GM19239 (cell line): Measurements from ENCODE around the gene KREMEN2.

Source experiments
- DNase-seq: peaks from one replicate; pipeline ENCODE4 v3.0.0; 2011; ENCODE audit warnings: low spot score; ENCODE audit not compliant: insufficient read length
- FAIRE-seq: peaks from 2 replicates; lab custom pipeline; 2011; peaks lifted over from hg19 to GRCh38; lab: Jason Lieb, UNC

The KREMEN2 gene

GRCh38 chr16:2975161-2975795 is 11.2 kb downstream of the KREMEN2 start:
- DNase-seq (no peak), FAIRE-seq (no peak)

GRCh38 chr16:2976201-2976600 is 12.1 kb downstream of the KREMEN2 start:
- DNase-seq (no peak), FAIRE-seq (no peak)

- DNase-seq: no peak
- no peak for FAIRE-seq
These were observed 12.6 kb downstream of the KREMEN2 start for GRCh38 chr16:2976673-2977072.

- FAIRE-seq (no peak), DNase-seq (no peak)
These were observed 13.4 kb downstream of the KREMEN2 start for GRCh38 chr16:2977440-2977839.

- DNase-seq: no peak
- peak; percentile 35 for FAIRE-seq
These were observed 15.7 kb downstream of the KREMEN2 start for GRCh38 chr16:2979669-2980226.

GRCh38 chr16:2980227-2981176 is 16.4 kb downstream of the KREMEN2 start, which contains the start of gene PKMYT1:
Gene PKMYT1 (minus strand): TSS chr16:2980446. CDS start chr16:2979657, 789 bp downstream.
- DNase-seq (peak; percentile 100), FAIRE-seq (peak; percentile 76)

- no peak for FAIRE-seq
- no peak for DNase-seq
These were observed 17.3 kb downstream of the KREMEN2 start for GRCh38 chr16:2981177-2981898.

GRCh38 chr16:2981899-2982250 is 17.8 kb downstream of the KREMEN2 start:
- FAIRE-seq (no peak), DNase-seq (no peak)

GRCh38 chr16:2982402-2982801 is 18.3 kb downstream of the KREMEN2 start:
- DNase-seq (no peak), FAIRE-seq (no peak)

- FAIRE-seq: peak; percentile 37
- DNase-seq: peak; percentile 94
These were observed 19.6 kb downstream of the KREMEN2 start for GRCh38 chr16:2983706-2984136.

- no peak for FAIRE-seq
- DNase-seq: no peak
These were observed 21.4 kb downstream of the KREMEN2 start for GRCh38 chr16:2985462-2985861.

GRCh38 chr16:2985893-2986355 is 21.8 kb downstream of the KREMEN2 start:
- DNase-seq (no peak), FAIRE-seq (no peak)

GRCh38 chr16:2986623-2987188 is 22.6 kb downstream of the KREMEN2 start:
- DNase-seq: no peak
- no peak for FAIRE-seq

- FAIRE-seq: no peak
- no peak for DNase-seq
These were observed 23.2 kb downstream of the KREMEN2 start for GRCh38 chr16:2987286-2987685.

- no peak for DNase-seq
These were observed 23.8 kb downstream of the KREMEN2 start for GRCh38 chr16:2987833-2988232.

GRCh38 chr16:2988590-2989099 is 24.6 kb downstream of the KREMEN2 start:
- DNase-seq (no peak), FAIRE-seq (no peak)

More at GRCh38 chr16:2987833-2988232, 23.8 kb downstream of the KREMEN2 start:
- no peak for FAIRE-seq

GRCh38 chr16:2990891-2991290 is 26.8 kb downstream of the KREMEN2 start:
- FAIRE-seq (no peak), DNase-seq (no peak)

GRCh38 chr16:2991566-2992261 is 27.6 kb downstream of the KREMEN2 start:
- DNase-seq: no peak
- FAIRE-seq: no peak
